ENCODE measurements around the gene STUM.

Gene STUM

GRCh38 chr1:226518375-226518774, 30.2 kb upstream of the STUM start:
- no peak for TF ChIP-seq CTCF (IDR thresholded peaks at IDR 0.05; ENCODE audit: low read length, missing control alignments)
- no peak for DNase-seq (ENCODE audit: low read depth)
- H3K4me3 ChIP-seq (replicated peaks; ENCODE audit: low read depth, low read length), result no peak overlapping the region

GRCh38 chr1:226519135-226519534, 29.4 kb upstream of the STUM start:
- no peak for TF ChIP-seq CTCF (IDR thresholded peaks at IDR 0.05; ENCODE audit: low read length, missing control alignments)
- DNase-seq (ENCODE audit: low read depth), result no peak
- no peak overlapping the region for H3K4me3 ChIP-seq (replicated peaks; ENCODE audit: low read depth, low read length)

GRCh38 chr1:226519716-226520598, 28.6 kb upstream of the STUM start:
- DNase-seq (ENCODE audit: low read depth), result no peak
- TF ChIP-seq CTCF (IDR thresholded peaks at IDR 0.05; ENCODE audit: low read length, missing control alignments), result no peak
- no peak overlapping the region for H3K4me3 ChIP-seq (replicated peaks; ENCODE audit: low read depth, low read length)

GRCh38 chr1:226520640-226521355, 27.8 kb upstream of the STUM start:
- H3K4me3 ChIP-seq (replicated peaks; ENCODE audit: low read depth, low read length), result no peak overlapping the region
- TF ChIP-seq CTCF (IDR thresholded peaks at IDR 0.05; ENCODE audit: low read length, missing control alignments), result no peak
- no peak for DNase-seq (ENCODE audit: low read depth)

GRCh38 chr1:226523646-226524406, 24.7 kb upstream of the STUM start:
- DNase-seq (ENCODE audit: low read depth), result no peak
- no peak overlapping the region for H3K4me3 ChIP-seq (replicated peaks; ENCODE audit: low read depth, low read length)
- no peak for TF ChIP-seq CTCF (IDR thresholded peaks at IDR 0.05; ENCODE audit: low read length, missing control alignments)

GRCh38 chr1:226524547-226524946, 24.0 kb upstream of the STUM start:
- DNase-seq (ENCODE audit: low read depth), result no peak
- no peak for TF ChIP-seq CTCF (IDR thresholded peaks at IDR 0.05; ENCODE audit: low read length, missing control alignments)
- no peak overlapping the region for H3K4me3 ChIP-seq (replicated peaks; ENCODE audit: low read depth, low read length)

Data from fibroblast of pulmonary artery (primary cell).